OCI-LY7 (cell line): Measurements from ENCODE around the gene SNX20. TPM values are rescaled to one million over a fixed set of nuclear protein-coding genes. Genes with fewer than 3 reads are reported as not detected.

Experiments used
- BruUV-seq: library from RNA; stranded (reverse); fragments of 400-500 nt; replicated peaks from 2 replicates; lab custom pipeline; 2021; lab: Mats Ljungman, UMichigan
- CTCF ChIA-PET: fragments of 300-600 bp; sonication (Branson Sonifier 250); formaldehyde crosslinking; loops from one replicate; lab custom pipeline; 2022; ENCODE audit warnings: antibody characterized with exemption; ENCODE audit not compliant: unreplicated experiment; lab: Charles Lee
- POLR2A ChIA-PET: fragments of 300-600 bp; sonication (Branson Sonifier 250); formaldehyde crosslinking; loops from one replicate; lab custom pipeline; 2022; ENCODE audit warnings: antibody characterized with exemption; lab: Charles Lee
- DNase-seq: peaks from one replicate; pipeline ENCODE4 v3.0.0-alpha.2; 2015; ENCODE audit warnings: low spot score
- H2AFZ ChIP-seq: fragments of 200-600 bp; sonication (generic), shearing (Covaris generic); 2 replicates; pipeline ENCODE4 v1.6.1; 2014; ENCODE audit warnings: mild to moderate bottlenecking, antibody characterized with exemption, low read length, moderate library complexity
- H3K27ac ChIP-seq: fragments of 200-600 bp; sonication (generic); 2 replicates; pipeline ENCODE4 v1.5.1; 2014; ENCODE audit warnings: mixed run types, low read depth, mild to moderate bottlenecking, moderate library complexity, low read length, inconsistent platforms; ENCODE audit not compliant: poor library complexity, severe bottlenecking
- H3K36me3 ChIP-seq: fragments of 200-600 bp; sonication (generic); 2 replicates; pipeline ENCODE4 v1.6.1; 2014; ENCODE audit warnings: mild to moderate bottlenecking, antibody characterized with exemption, low read length, moderate library complexity, mixed read lengths; ENCODE audit not compliant: insufficient read depth
- H3K4me1 ChIP-seq: fragments of 200-600 bp; sonication (generic); 2 replicates; pipeline ENCODE4 v1.5.1; 2014; ENCODE audit warnings: mild to moderate bottlenecking, low read length; ENCODE audit not compliant: insufficient read depth, poor library complexity, severe bottlenecking
- H3K4me2 ChIP-seq: fragments of 200-600 bp; sonication (generic); 2 replicates; pipeline ENCODE4 v1.6.1; 2014; ENCODE audit warnings: mild to moderate bottlenecking, low read length
- H3K4me3 ChIP-seq: fragments of 200-600 bp; sonication (generic); 2 replicates; pipeline ENCODE4 v1.5.1; 2014; ENCODE audit warnings: mild to moderate bottlenecking, low read depth, low read length; ENCODE audit not compliant: poor library complexity, severe bottlenecking
- H3K79me2 ChIP-seq: fragments of 200-600 bp; sonication (generic); 2 replicates; pipeline ENCODE4 v1.6.1; 2016; ENCODE audit warnings: low read depth, mild to moderate bottlenecking, low read length, moderate library complexity, mixed read lengths; ENCODE audit not compliant: insufficient read depth
- H3K9me2 ChIP-seq: fragments of 200-600 bp; sonication (generic); 2 replicates; pipeline ENCODE4 v1.6.1; 2016; ENCODE audit warnings: mild to moderate bottlenecking, low read length, mixed read lengths; ENCODE audit not compliant: insufficient read depth
- H3K9me3 ChIP-seq: fragments of 200-600 bp; sonication (generic); 2 replicates; pipeline ENCODE4 v1.6.1; 2014; ENCODE audit warnings: mild to moderate bottlenecking, mixed run types, low read length, mixed read lengths
- H4K20me1 ChIP-seq: fragments of 200-600 bp; sonication (generic); 2 replicates; pipeline ENCODE4 v1.6.1; 2014; ENCODE audit warnings: mild to moderate bottlenecking, antibody characterized with exemption, low read length, moderate library complexity, mixed read lengths; ENCODE audit not compliant: insufficient read depth
- CTCF ChIP-seq: fragments of 200-600 bp; sonication (generic); conservative IDR thresholded peaks from 2 replicates; pipeline ENCODE4 v1.5.1; 2014; ENCODE audit warnings: mild to moderate bottlenecking, antibody characterized with exemption, low read length, moderate library complexity, mixed read lengths
- EZH2phosphoT487 ChIP-seq: fragments of 200-600 bp; sonication (generic); IDR thresholded peaks from 2 replicates; pipeline ENCODE4 v1.6.1; 2018; ENCODE audit warnings: low read depth, borderline replicate concordance, mild to moderate bottlenecking, mixed run types, antibody characterized with exemption, low read length, moderate library complexity, mixed read lengths
- intact Hi-C: fragments of 100-400 bp; cut with micrococcal nuclease; formaldehyde crosslinking; loops from one replicate; pipeline ENCODE4 v1.10.0; 2022; ENCODE audit not compliant: unreplicated experiment
- total RNA-seq, 2 experiments: library from RNA; depleted of rRNA in 1 of 2; stranded (reverse); fragments of >200 nt in 1 of 2; shearing (Covaris generic) in 1 of 2; gene quantifications; 2 replicates each; pipeline ENCODE4 v1.2.3, GENCODE V29; 2014 to 2022

The SNX20 gene
- total RNA-seq, 2 experiments from 2014 or later = 1.3 to 5.8 TPM

GRCh38 chr16:50637716-50638602 lies 43.2 kb downstream of the SNX20 start:
- BruUV-seq = no TSS peak
- TF ChIP-seq EZH2phosphoT487 (no peak), CTCF (no peak)

DNA sequence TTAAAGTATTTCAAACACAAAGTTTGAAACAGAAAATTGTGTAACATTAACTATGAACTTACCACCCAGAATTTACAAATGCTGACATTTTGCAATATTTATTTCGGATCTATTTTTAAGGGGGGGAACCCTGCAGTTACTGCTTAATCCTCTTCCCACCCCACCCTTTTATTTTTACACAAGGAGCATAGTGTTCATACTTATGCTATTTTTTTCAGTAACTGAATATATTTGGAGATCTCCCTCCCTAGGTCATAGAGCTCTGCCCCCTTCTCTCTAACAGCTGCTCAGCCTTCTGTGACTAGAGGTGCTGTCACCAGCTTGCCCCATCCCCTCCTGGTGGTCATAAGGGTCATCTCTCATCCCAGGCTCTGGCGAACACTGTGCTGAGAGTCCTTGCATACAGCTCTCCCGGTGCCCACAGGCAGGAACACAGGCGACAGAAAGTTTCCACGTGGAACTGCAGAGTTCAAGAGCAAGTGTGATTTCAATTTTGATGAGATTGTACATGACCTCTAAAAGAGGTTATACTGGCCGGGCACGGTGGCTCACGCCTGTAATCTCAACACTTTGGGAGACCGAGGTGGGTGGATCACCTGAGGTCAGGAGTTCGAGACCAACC lies 44.2 kb downstream of the SNX20 start:
- no TSS peak for BruUV-seq
- Histone ChIP-seq H3K9me3 (no peaks in the 10 kb centered on the region), H4K20me1 (no peaks in the 10 kb centered on the region), H3K36me3 (no peaks in the 10 kb centered on the region), H3K4me2 (no peak overlapping the region), H3K27ac (no peak overlapping the region), H3K9me2 (no peaks in the 10 kb centered on the region), H2AFZ (peak overlapping the region; percentile 75; the same call in 1 of the 2 replicates), H3K79me2 (no peaks in the 10 kb centered on the region), H3K4me3 (no peak overlapping the region), H3K4me1 (no peaks in the 10 kb centered on the region)
- intact Hi-C loops = no loop called here
- no peak for DNase-seq
- TF ChIP-seq CTCF (no peak), EZH2phosphoT487 (no peak)
- POLR2A ChIA-PET = interaction anchor here (0.6 kb wide), 1 partner anchor 9 kb away, joined by 4 read pairs; no protein-coding TSS in a partner anchor
- CTCF ChIA-PET = no interaction called here

More at GRCh38 chr16:50637716-50638602, 43.2 kb downstream of the SNX20 start:
- H3K4me2 ChIP-seq = no peak overlapping the region
- H3K79me2 ChIP-seq = no peaks in the 10 kb centered on the region
- no peaks in the 10 kb centered on the region for H3K9me2 ChIP-seq
- no peak for DNase-seq
- no peak overlapping the region for H3K4me3 ChIP-seq
- CTCF ChIA-PET = no interaction called here
- POLR2A ChIA-PET = interaction anchor here (0.6 kb wide), 1 partner anchor 209 kb away, joined by 3 read pairs; no protein-coding TSS in a partner anchor
- intact Hi-C loops = no loop called here
- no peaks in the 10 kb centered on the region for H3K36me3 ChIP-seq
- H2AFZ ChIP-seq = no peak overlapping the region
- no peaks in the 10 kb centered on the region for H3K9me3 ChIP-seq
- H3K27ac ChIP-seq = no peak overlapping the region
- no peaks in the 10 kb centered on the region for H4K20me1 ChIP-seq
- no peaks in the 10 kb centered on the region for H3K4me1 ChIP-seq
